Right lobe of liver (tissue), 6 donors: ENCODE measurements around the gene HMGN3. TPM values are rescaled to one million over a fixed set of nuclear protein-coding genes. Genes with fewer than 3 reads are reported as not detected.

Experiments
- ATAC-seq, 4 donors: fragments of 200-7000 bp; cut with Tn5 transposase; one replicate each; pipeline ENCODE4 v1.9.1; 2020; ENCODE audit warnings: mild to moderate bottlenecking in 4 of 4, moderate library complexity in 4 of 4
- DNase-seq, 3 donors: peaks; one replicate each; pipeline ENCODE4 v3.0.0-alpha.2; 2020
- H3K27ac ChIP-seq, 3 donors: fragments of 200-600 bp; one replicate each; pipeline ENCODE4 v1.8.0; 2022
- H3K27me3 ChIP-seq, 2 donors: fragments of 200-600 bp; one replicate each; pipeline ENCODE4 v1.8.0; 2022
- H3K36me3 ChIP-seq, 4 donors: fragments of 200-600 bp; sonication (generic) in 1 of 4; one replicate each; pipeline versions ENCODE4 v1.5.1 to v1.8.0; 2017 to 2022; ENCODE audit warnings: control low read depth in 1 of 4
- H3K4me1 ChIP-seq, 4 donors: fragments of 200-600 bp; sonication (generic) in 1 of 4; one replicate each; pipeline versions ENCODE4 v1.5.1 to v1.8.0; 2017 to 2022; ENCODE audit warnings: control low read depth in 1 of 4
- H3K4me3 ChIP-seq, 3 donors: fragments of 200-600 bp; one replicate each; pipeline ENCODE4 v1.8.0; 2022
- H3K9me3 ChIP-seq, 4 donors: fragments of 200-600 bp; sonication (generic) in 1 of 4; one replicate each; pipeline versions ENCODE4 v1.5.1 to v1.8.0; 2017 to 2022; ENCODE audit warnings: control low read depth in 1 of 4
- CTCF ChIP-seq, 4 donors: fragments of 200-600 bp in 3 of 4; fragments of 450-650 bp in 1 of 4; IDR thresholded peaks; one replicate each; pipeline versions ENCODE4 v1.5.1 to v1.8.0; 2016 to 2022; ENCODE audit warnings: antibody characterized with exemption in 4 of 4, mild to moderate bottlenecking in 2 of 4
- POLR2A ChIP-seq: fragments of 450-650 bp; IDR thresholded peaks from one replicate; pipeline ENCODE4 v1.6.1; 2017; ENCODE audit warnings: antibody characterized with exemption, mild to moderate bottlenecking
- WGBS: methylation state at CpG from one replicate; pipeline ENCODE4 v1.1.6; 2018; ENCODE audit warnings: low coverage, low lambda C conversion rate; ENCODE audit not compliant: insufficient coverage; ENCODE audit errors: missing lambda C conversion rate; 5-methylcytosine and 5-hydroxymethylcytosine counted together
- intact Hi-C, 2 donors: fragments of 100-400 bp; cut with DNase I; formaldehyde crosslinking; loops; one replicate each; pipeline versions ENCODE4 v1.11.2 to v1.14.1; 2022
- total RNA-seq, 6 experiments: library from RNA; depleted of rRNA in 2 of 6; stranded (reverse); fragments of >200 nt in 2 of 6; fragmentation: NEBNext Ultra II Directional in 3 of 6; extraction: Animal tissue kit (Norgen Biotek cat#: 25700) in 3 of 6; gene quantifications; one replicate each; pipeline versions ENCODE4 v1.1.0 to v1.2.4, GENCODE V29; 2016 to 2023
- donor health status: DM: no; HTN: yes; CAD: no.
- donor health status: DM: no; HTN: no; CAD: no.
- donor health status: DM: no; HTN: no; CAD: no.
- donor health status: DM: no; HTN: yes; CAD: no.
- donor health status: DM: no; HTN: yes; CAD: no.

HMGN3 gene
- total RNA-seq, 6 experiments from 2014 or later: 25.5 to 37.3 (median 32.9) TPM

DNA sequence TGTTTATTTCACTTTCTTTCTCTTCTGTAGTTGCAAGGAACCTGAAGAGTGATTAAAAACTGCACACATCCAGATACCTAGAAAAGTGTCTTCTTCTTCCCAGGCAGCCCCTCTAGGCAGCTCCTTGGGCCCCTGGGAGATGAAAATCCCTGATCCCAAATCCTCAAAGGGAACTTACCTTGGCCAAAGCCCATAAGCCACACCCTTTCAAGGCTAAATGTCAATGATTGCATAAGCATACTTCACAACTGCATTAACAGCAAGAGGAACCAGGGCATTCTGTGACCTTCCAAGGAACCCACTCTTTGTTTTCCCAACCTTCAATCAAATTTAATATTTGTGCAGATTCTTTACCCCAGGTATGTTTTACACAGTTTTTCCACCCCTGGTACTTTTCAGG, 4.4 kb upstream of the HMGN3 start:
- no peaks in the 10 kb centered on the region for H3K36me3 ChIP-seq
- TF ChIP-seq POLR2A (no peak), CTCF (IDR thresholded peaks at IDR 0.05) (no peak)
- no peak overlapping the region for H3K4me3 ChIP-seq
- H3K4me1 ChIP-seq: no peaks in the 10 kb centered on the region
- intact Hi-C loops: no loop called here
- ATAC-seq (no peak), DNase-seq (no peak)
- no peaks in the 10 kb centered on the region for H3K9me3 ChIP-seq
- no peak overlapping the region for H3K27ac ChIP-seq
- H3K27me3 ChIP-seq: no peaks in the 10 kb centered on the region

DNA sequence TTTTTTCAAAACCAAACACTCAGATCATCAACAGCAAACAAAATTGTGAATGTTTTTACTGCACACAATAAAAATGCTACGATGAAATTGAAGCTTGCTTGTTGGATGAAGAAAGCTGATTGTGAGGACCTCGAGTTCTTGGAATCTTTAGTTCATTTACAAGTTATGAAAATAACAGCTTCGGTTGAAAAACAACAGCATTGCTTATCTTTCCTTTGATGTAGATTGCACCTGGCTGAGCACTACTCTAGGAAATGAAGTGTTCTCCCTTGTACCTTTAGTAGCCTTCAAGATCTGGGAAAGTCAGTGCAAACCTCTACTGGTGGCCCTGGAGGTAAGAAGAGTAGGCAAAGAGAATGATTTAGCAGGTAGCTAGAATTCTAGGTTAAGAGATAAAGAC, 2.2 kb upstream of the HMGN3 start:
- ATAC-seq (no peak), DNase-seq (no peak)
- H3K27me3 ChIP-seq: no peaks in the 10 kb centered on the region
- WGBS: 93% methylated on average over 3 of the region's 3 CpGs
- intact Hi-C loops: no loop called here
- no peaks in the 10 kb centered on the region for H3K36me3 ChIP-seq
- TF ChIP-seq POLR2A (no peak), CTCF (IDR thresholded peaks at IDR 0.05) (no peak)
- H3K27ac ChIP-seq: no peak overlapping the region
- H3K4me1 ChIP-seq: no peaks in the 10 kb centered on the region
- H3K4me3 ChIP-seq: no peak overlapping the region
- no peaks in the 10 kb centered on the region for H3K9me3 ChIP-seq

DNA sequence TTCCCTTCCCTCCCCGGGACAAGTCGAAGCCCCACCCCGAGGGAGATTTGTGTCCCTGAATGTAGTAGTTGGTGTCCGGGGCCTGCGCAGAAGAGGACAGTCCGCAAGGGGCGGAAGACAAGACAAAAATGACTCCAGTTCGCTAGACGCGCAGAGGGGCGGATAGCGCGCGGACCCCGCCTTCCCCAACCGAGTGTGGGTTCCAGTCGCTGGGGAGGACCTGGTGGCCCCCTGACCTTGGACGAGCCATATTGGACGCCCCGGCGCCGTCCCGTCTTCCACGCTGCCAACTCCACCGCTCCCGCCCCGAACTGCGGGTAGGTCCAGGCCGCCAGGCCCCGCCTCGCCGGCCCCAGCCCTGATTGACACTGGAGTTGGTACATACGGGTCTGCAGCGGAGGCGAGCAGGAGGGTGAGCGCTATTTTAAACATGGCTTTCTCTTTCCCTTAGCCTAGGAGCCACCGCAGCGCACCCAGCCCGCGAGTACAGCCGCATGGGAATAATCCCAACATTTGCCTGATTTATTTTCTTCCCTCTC, 802 bp downstream of the HMGN3 start:
- ATAC-seq (peak; percentile 91 to 95 (median 92)), DNase-seq (peak; percentile 93 to 95 (median 95))
- Histone ChIP-seq H3K27me3 (no peaks in the 10 kb centered on the region), H3K4me3 (peak overlapping the region; percentile 59 to 66 (median 65)), H3K4me1 (no peaks in the 10 kb centered on the region), H3K36me3 (no peaks in the 10 kb centered on the region), H3K27ac (peak overlapping the region; percentile 87 to 95 (median 87)), H3K9me3 (no peaks in the 10 kb centered on the region)
- TF ChIP-seq POLR2A (peak; percentile 74), CTCF (IDR thresholded peaks at IDR 0.05) (peak; percentile 24 to 51 (median 29))
- under 1% methylated on average over 23 of the region's 41 CpGs for WGBS
- intact Hi-C loops: no loop called here

GRCh38 chr6:79232696-79233462, 1.6 kb downstream of the HMGN3 start:
- no peak for TF ChIP-seq CTCF (IDR thresholded peaks at IDR 0.05)
- TF ChIP-seq POLR2A: no peak
- Histone ChIP-seq H3K27ac (peak overlapping the region; percentile 87 to 95 (median 87)), H3K4me3 (peak overlapping the region; percentile 59 to 66 (median 65)), H3K27me3 (no peaks in the 10 kb centered on the region), H3K4me1 (no peaks in the 10 kb centered on the region), H3K9me3 (no peaks in the 10 kb centered on the region), H3K36me3 (no peaks in the 10 kb centered on the region)
- DNase-seq (no peak), ATAC-seq (no peak)
- 90% methylated on average over 6 of the region's 6 CpGs for WGBS
- intact Hi-C loops: no loop called here
